ENCODE results near the gene ANKRD13C.

Gene ANKRD13C, protein sequence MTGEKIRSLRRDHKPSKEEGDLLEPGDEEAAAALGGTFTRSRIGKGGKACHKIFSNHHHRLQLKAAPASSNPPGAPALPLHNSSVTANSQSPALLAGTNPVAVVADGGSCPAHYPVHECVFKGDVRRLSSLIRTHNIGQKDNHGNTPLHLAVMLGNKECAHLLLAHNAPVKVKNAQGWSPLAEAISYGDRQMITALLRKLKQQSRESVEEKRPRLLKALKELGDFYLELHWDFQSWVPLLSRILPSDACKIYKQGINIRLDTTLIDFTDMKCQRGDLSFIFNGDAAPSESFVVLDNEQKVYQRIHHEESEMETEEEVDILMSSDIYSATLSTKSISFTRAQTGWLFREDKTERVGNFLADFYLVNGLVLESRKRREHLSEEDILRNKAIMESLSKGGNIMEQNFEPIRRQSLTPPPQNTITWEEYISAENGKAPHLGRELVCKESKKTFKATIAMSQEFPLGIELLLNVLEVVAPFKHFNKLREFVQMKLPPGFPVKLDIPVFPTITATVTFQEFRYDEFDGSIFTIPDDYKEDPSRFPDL

DNA sequence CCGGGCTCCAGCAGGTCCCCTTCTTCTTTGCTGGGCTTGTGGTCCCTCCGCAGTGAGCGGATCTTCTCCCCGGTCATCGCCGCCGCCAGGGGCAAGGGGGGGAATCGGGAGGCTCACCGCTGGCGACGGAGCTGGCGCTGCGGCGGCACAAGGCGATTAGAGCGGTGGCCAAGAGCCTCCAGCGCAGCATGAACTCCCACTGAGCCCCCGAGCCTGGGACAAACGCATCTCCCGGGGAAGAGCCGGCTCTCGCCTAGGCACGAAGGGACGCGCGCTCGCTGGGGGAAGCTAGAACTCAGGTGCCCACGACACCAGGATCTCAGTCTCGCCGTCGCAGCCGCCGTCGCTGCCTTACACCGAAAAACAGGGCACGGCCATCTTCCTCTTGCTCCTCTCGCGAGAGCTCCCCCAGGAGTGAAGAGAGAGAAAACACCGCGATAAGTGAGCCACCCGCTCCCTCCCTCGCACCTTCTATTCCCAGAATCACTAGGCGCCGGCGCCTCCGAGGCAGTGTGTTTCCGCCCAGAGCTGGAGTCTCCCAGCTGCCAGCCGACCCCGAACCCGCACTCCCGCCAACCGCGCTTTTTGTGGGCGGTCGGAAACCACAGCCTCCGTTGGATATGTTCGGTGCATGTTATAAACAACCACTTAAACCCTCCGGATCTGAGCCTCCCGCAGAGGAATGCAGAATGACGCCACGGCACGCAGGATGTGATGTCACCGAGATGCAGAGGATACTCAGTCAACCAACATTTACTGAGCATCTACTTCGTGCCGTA is at the start of gene ANKRD13C:
TSS of gene ANKRD13C (minus strand) at position 391 of the 779 bp plus-strand sequence. CDS start at position 77, 314 bp downstream.
- peak within 1 kb of the TSS; percentile 76 for H3K4me3 ChIP-seq (ENCODE audit: low read depth, low read length)
- TF ChIP-seq, protein P1, sequence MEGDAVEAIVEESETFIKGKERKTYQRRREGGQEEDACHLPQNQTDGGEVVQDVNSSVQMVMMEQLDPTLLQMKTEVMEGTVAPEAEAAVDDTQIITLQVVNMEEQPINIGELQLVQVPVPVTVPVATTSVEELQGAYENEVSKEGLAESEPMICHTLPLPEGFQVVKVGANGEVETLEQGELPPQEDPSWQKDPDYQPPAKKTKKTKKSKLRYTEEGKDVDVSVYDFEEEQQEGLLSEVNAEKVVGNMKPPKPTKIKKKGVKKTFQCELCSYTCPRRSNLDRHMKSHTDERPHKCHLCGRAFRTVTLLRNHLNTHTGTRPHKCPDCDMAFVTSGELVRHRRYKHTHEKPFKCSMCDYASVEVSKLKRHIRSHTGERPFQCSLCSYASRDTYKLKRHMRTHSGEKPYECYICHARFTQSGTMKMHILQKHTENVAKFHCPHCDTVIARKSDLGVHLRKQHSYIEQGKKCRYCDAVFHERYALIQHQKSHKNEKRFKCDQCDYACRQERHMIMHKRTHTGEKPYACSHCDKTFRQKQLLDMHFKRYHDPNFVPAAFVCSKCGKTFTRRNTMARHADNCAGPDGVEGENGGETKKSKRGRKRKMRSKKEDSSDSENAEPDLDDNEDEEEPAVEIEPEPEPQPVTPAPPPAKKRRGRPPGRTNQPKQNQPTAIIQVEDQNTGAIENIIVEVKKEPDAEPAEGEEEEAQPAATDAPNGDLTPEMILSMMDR (IDR thresholded peaks at IDR 0.05; ENCODE audit: insufficient read depth, low read depth, low read length, missing control alignments): no peak
- peak; percentile 96 for DNase-seq (ENCODE audit: low read depth)

DNA sequence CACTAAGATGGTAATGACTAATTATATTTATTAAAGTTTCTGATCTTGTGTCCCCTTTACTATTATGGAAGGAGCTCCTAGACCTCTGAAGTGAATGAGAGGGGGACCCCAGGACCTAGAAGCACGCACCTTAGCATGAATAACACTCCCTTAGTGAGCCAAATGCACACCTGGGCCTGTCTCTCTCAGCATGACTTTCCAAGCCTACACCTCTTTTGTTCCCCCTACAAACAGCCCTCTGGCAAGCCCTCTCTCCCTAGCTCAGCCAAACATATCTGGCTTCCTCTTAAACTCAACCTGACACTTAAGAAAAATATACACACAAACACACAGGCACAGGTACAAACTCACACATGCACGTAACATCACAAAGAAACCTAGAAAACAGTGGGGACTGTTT is 49.2 kb upstream of the ANKRD13C start:
- no peak for DNase-seq (ENCODE audit: low read depth)
- TF ChIP-seq, protein P1 (IDR thresholded peaks at IDR 0.05; ENCODE audit: insufficient read depth, low read depth, low read length, missing control alignments): no peak
- H3K4me3 ChIP-seq (ENCODE audit: low read depth, low read length): no peak overlapping the region

DNA sequence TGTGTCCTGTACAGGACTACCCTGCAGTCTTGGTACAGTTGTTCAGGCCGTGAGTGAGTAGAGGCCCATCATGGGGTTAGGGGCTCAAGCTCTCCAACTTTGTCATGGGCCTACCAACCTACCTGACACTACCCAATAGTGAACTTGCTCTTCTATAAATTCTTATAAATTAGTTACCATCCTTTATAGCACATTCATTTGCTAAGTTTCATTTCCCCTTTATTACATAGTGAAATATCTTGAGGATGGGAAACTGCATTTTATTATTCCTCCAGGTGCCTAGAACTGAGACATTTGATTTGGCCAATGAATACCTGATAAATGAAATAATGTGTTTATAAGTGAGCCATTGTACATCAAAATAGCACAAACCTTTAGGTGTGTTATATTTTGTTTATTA is 47.5 kb upstream of the ANKRD13C start:
- H3K4me3 ChIP-seq (ENCODE audit: low read depth, low read length): no peak overlapping the region
- TF ChIP-seq, protein P1 (IDR thresholded peaks at IDR 0.05; ENCODE audit: insufficient read depth, low read depth, low read length, missing control alignments): no peak
- no peak for DNase-seq (ENCODE audit: low read depth)

DNA sequence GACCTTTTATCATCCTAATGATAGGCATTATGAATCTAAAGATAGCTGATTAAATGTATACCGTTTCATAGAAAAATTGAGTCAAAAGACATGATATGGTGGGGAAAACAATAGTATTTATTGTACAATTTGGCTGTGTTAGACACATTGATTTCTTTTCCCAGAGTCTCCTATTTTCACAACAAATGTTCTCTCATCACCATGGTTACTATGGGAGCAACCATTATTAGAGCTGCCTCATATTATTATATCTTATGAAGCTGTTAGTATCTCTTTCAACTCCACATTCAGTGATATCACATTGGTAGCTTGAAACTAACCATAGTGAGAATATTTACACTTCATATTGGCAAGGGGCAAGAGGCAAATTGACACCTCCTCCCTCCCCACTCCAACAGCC is 45.8 kb upstream of the ANKRD13C start:
- TF ChIP-seq, protein P1 (IDR thresholded peaks at IDR 0.05; ENCODE audit: insufficient read depth, low read depth, low read length, missing control alignments): no peak
- DNase-seq (ENCODE audit: low read depth): no peak
- no peak overlapping the region for H3K4me3 ChIP-seq (ENCODE audit: low read depth, low read length)

DNA sequence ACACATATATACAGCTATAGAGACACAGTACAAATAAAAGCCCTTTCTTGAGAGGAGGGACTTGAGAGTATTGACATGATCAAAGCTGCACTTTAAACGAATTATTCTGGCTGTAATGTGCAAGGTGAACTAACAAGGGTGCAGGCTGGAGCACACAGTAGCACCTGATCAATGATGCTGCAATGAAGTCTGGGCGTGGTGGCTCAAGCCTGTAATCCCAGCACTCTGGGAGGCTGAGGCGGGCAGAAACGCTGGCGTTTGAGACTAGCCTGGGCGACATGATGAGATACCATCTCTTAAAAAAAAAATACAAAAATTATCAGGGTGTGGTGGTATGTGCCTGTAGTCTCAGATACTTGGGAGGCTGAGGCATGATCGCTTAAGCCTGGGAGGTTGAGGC is 42.5 kb upstream of the ANKRD13C start:
- TF ChIP-seq, protein P1 (IDR thresholded peaks at IDR 0.05; ENCODE audit: insufficient read depth, low read depth, low read length, missing control alignments): no peak
- H3K4me3 ChIP-seq (ENCODE audit: low read depth, low read length): no peak overlapping the region
- DNase-seq (ENCODE audit: low read depth): no peak

DNA sequence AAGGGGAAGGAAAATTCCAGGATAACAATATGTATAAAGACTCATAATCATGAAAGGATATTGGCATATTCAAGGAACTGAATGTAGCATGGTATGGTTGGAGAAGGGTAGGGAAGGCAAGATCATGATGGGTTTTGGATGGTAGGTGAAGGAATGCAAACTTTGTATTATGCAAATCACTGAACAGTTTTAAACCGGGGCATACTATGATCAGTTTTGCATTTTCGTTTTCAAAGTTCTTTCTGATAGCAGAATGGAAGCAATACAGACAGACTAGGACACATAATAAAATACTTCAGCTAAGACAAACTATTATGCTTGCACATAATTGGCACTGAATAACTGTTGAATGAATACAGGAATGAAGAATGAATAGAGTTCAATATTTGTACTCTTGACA is 42.1 kb upstream of the ANKRD13C start:
- TF ChIP-seq, protein P1 (IDR thresholded peaks at IDR 0.05; ENCODE audit: insufficient read depth, low read depth, low read length, missing control alignments): no peak
- no peak for DNase-seq (ENCODE audit: low read depth)

More for the DNA sequence above, 42.1 kb upstream of the ANKRD13C start:
- no peak overlapping the region for H3K4me3 ChIP-seq (ENCODE audit: low read depth, low read length)

Measured in GM12865 (cell line).